Thoracic aorta (tissue), 2 donors: ENCODE results near the gene SLC25A42. TPM values are rescaled to one million over a fixed set of nuclear protein-coding genes. Genes with fewer than 3 reads are reported as not detected.
A peak's percentile ranks its signal among the peaks of the same experiment; 100 is the strongest.
"Not testable (repeated sequence)": the region's sequence is repeated elsewhere in the genome, so short reads cannot be mapped to it uniquely, and the experiment has no call there.

ENCODE experiments used
- ATAC-seq: fragments of 150-250 bp; one replicate; pipeline ENCODE4 v1.8.0; 2017; ENCODE audit warnings: low read depth; ENCODE audit not compliant: insufficient number of reproducible peaks, low FRiP score
- DNase-seq: peaks from one replicate; pipeline ENCODE4 v3.0.0-alpha.2; 2020; ENCODE audit warnings: low spot score
- H3K27ac ChIP-seq, 2 donors: fragments of 200-600 bp; sonication (generic); 1 replicate in 1 of 2; 2 replicates in 1 of 2; pipeline ENCODE4 v1.5.1; 2016; ENCODE audit warnings: mild to moderate bottlenecking in 2 of 2, moderate library complexity in 2 of 2
- H3K27me3 ChIP-seq: fragments of 200-600 bp; sonication (generic); replicated peaks from 2 replicates; pipeline ENCODE4 v1.6.0; 2016; ENCODE audit warnings: mild to moderate bottlenecking; ENCODE audit not compliant: insufficient read depth
- H3K36me3 ChIP-seq: fragments of 200-600 bp; sonication (generic); one replicate; pipeline ENCODE4 v1.5.1; 2016
- H3K4me1 ChIP-seq, 2 donors: fragments of 200-600 bp; sonication (generic); 1 replicate in 1 of 2; 2 replicates in 1 of 2; pipeline versions ENCODE4 v1.5.1 to v1.6.0; 2016; ENCODE audit warnings: low read depth in 2 of 2, mild to moderate bottlenecking in 1 of 2; ENCODE audit not compliant: control insufficient read depth in 1 of 2
- H3K4me3 ChIP-seq: fragments of 200-600 bp; sonication (generic); 2 replicates; pipeline ENCODE4 v1.5.1; 2016; ENCODE audit warnings: mild to moderate bottlenecking
- H3K9me3 ChIP-seq: fragments of 200-600 bp; sonication (generic); 2 replicates; pipeline ENCODE4 v1.5.1; 2016
- total RNA-seq, 2 donors: library from RNA; depleted of rRNA; stranded (reverse); fragments of >200 nt; gene quantifications; one replicate each; pipeline versions ENCODE4 v1.1.0 to v1.2.3, GENCODE V29; 2016
- TF ChIP-seq, protein P1 (sequence below): fragments of 200-600 bp; sonication (generic); IDR thresholded peaks from one replicate; pipeline ENCODE4 v1.5.1; 2019; ENCODE audit warnings: antibody characterized with exemption

SLC25A42 gene, protein sequence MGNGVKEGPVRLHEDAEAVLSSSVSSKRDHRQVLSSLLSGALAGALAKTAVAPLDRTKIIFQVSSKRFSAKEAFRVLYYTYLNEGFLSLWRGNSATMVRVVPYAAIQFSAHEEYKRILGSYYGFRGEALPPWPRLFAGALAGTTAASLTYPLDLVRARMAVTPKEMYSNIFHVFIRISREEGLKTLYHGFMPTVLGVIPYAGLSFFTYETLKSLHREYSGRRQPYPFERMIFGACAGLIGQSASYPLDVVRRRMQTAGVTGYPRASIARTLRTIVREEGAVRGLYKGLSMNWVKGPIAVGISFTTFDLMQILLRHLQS
- 10 to 100 TPM in 1 of 2 donors, 1 to 10 TPM in 1; 8.3 to 14.4 TPM for total RNA-seq

DNA sequence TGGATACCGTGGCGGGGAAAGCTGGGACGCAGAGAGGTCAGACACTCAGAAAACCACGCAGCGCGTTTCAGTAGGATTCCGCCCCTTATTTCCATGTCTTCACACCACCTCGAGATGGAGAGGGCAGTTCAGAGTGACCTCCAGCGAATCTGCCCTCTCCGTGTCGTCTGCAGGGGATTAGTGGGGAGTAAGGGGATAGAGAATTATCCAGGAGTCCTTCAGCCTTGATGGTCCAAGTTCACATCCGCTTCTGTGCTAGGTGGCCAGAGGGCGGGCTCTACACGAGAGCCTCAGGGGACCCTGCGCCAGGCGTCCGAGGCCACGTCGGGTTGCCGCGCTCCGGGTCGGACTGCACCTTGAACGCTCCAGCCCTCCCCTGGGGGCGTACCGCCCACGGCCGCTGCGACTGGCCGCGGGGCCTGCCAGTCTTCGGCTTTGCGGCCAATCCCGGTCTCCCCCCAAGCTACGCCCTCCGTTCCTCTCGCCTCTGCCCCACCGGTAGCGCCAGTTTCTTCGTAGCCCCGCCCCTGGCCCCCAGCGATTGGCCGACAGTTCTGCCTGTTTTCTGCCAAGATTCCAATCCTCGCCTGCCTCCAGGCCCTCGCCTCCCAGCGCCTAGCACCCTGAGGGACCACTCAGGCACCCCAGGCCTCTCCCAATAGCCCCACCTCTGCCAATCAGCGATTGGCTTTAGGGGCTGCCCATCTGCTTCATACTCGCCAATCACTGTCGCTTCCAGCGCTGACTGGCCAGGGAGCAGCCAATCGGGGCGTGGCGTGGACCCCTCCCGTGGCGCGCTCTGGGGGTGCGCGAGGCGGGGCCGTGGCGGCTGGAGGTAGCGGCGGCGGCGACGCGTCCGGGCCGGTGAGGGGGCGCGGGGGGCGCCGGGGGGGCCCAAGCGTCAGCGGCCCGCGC lies at the start of gene SLC25A42:
Gene SLC25A42, plus strand, starts transcription at position 812 of the 915 bp plus-strand sequence. CDS start 32,131 bp downstream, outside the sequence.
- Histone ChIP-seq H3K27me3 (no peaks in the 10 kb centered on the region), H3K4me3 (peak within 1 kb of the TSS; percentile 77), H3K36me3 (no peaks in the 10 kb centered on the region), H3K9me3 (no peaks in the 10 kb centered on the region), H3K4me1 (peaks cover 9 to 14% of the 10 kb centered on the region in 2 donors), H3K27ac (peak within 1 kb of the TSS; percentile 57 to 61)
- peak; percentile 97 for DNase-seq
- peak; percentile 98 for ATAC-seq
- TF ChIP-seq, protein P1, sequence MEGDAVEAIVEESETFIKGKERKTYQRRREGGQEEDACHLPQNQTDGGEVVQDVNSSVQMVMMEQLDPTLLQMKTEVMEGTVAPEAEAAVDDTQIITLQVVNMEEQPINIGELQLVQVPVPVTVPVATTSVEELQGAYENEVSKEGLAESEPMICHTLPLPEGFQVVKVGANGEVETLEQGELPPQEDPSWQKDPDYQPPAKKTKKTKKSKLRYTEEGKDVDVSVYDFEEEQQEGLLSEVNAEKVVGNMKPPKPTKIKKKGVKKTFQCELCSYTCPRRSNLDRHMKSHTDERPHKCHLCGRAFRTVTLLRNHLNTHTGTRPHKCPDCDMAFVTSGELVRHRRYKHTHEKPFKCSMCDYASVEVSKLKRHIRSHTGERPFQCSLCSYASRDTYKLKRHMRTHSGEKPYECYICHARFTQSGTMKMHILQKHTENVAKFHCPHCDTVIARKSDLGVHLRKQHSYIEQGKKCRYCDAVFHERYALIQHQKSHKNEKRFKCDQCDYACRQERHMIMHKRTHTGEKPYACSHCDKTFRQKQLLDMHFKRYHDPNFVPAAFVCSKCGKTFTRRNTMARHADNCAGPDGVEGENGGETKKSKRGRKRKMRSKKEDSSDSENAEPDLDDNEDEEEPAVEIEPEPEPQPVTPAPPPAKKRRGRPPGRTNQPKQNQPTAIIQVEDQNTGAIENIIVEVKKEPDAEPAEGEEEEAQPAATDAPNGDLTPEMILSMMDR = no peak

DNA sequence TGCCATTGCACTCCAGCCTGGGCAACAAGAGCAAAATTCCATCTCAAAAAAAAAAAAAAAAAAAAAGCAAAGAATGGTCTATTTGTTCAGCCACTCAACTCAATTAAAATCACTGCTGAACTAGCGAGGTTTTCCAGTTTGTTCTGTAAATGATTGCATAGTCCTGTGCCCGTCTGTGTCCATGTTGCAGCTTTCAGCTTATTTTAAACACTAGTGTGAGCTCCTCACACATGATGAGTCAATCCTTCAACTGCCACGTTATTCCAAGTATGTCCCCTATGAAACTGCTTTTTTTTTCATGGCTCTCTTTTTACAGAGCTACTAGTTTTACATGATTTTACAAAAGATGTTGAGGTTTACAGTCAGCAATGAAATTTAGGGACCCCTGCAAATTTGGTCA lies 42.7 kb upstream of the SLC25A42 start:
- ATAC-seq (no peak), DNase-seq (no peak)
- TF ChIP-seq, protein P1 = no peak
- Histone ChIP-seq H3K4me1 (no peaks in the 10 kb centered on the region), H3K9me3 (no peaks in the 10 kb centered on the region), H3K27me3 (no peaks in the 10 kb centered on the region), H3K27ac (no peak overlapping the region), H3K36me3 (peaks cover 50% of the 10 kb centered on the region), H3K4me3 (no peak overlapping the region)

DNA sequence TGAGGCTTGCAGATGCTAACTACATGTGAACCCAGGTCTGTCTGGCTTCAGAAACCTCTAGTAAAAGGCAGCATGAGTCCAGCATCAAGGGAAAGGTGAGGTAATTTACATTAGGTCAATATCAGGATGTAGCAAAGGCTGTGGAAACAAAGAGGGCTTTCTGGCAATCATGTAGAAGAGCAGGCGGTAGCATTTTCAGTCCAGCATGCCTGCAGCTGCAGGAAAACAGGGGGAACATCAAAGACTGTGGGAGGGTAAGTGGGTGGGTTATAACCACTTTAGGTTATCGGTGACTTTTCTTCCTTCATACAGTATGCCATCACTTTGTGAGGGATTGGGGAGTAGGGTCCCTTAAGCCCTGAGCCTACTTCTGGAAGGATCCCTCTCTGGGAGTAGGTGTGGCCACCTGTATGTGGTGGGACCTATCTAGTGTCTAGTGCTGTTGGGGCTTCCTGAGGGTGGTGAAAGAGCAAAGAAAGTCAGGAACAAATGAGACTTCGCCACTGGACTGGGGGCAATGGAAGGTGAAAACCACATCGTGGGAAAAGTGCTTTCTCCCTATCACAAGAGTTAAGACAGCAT lies 41.3 kb upstream of the SLC25A42 start:
- H3K4me3 ChIP-seq = no peak overlapping the region
- no peaks in the 10 kb centered on the region for H3K27me3 ChIP-seq
- H3K4me1 ChIP-seq = no peaks in the 10 kb centered on the region
- H3K36me3 ChIP-seq = peaks cover 53% of the 10 kb centered on the region
- H3K9me3 ChIP-seq = no peaks in the 10 kb centered on the region
- no peak overlapping the region for H3K27ac ChIP-seq
- TF ChIP-seq, protein P1 = no peak
- DNase-seq (no peak), ATAC-seq (no peak)

DNA sequence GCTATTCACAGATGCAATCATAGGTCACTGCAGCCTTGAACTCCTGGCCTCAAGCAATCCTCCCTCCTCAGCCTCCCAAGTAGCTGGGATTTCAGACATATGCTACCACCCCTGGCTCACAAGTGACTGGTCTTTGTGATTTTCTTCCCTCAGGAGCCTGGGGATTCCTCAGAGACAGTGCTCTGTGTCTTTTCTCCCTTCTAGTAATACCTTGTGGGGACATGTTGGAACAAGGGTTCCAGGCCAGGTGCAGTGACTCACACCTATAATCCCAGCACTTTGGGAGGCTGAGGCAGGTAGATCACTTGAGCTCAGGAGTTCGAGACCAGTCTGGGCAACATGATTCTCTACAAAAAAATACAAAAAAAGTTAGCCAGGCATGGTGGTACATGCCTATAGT lies 40.4 kb upstream of the SLC25A42 start:
- not testable (repeated sequence) for H3K27ac ChIP-seq, H3K4me3 ChIP-seq, DNase-seq, H3K27me3 ChIP-seq, H3K4me1 ChIP-seq, ATAC-seq, H3K9me3 ChIP-seq
- peaks cover 53% of the 10 kb centered on the region for H3K36me3 ChIP-seq

DNA sequence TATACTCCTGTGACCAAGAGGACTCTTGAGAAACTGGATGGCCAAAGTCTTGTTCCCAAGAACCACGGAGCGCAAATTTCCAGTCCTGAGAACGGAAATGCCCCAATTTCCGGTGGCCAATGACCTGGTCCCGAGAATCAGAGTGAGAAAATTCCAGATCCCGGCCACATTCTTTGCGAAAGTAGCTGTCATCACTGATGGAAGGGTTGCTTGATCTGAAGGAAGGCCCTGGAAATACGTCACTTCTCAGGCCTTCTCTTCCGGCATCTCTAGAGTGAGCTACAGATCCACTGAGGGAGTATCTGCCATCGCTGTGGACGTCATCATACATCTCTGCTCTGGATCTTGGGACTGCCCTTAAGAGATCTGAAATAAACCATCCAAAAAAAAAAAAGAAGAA lies 37.9 kb upstream of the SLC25A42 start:
- Histone ChIP-seq H3K36me3 (peaks cover 53% of the 10 kb centered on the region), H3K4me3 (no peak overlapping the region)
- TF ChIP-seq, protein P1 = no peak

More for the DNA sequence above, 37.9 kb upstream of the SLC25A42 start:
- no peaks in the 10 kb centered on the region for H3K4me1 ChIP-seq
- no peak for DNase-seq
- H3K27ac ChIP-seq = no peak overlapping the region
- H3K27me3 ChIP-seq = no peaks in the 10 kb centered on the region
- ATAC-seq = no peak
- no peaks in the 10 kb centered on the region for H3K9me3 ChIP-seq
